NCI-H226 (cell line): ENCODE measurements around the gene MACROD2.
"Not testable (repeated sequence)": the region's sequence is repeated elsewhere in the genome, so short reads cannot be mapped to it uniquely, and the experiment has no call there.

Experiments used
- DNase-seq: peaks from one replicate; pipeline ENCODE4 v3.0.0-alpha.2; 2015

Gene MACROD2

GRCh38 chr20:15336536-15336935 is 1341.2 kb downstream of the MACROD2 start:
- no peak for DNase-seq

GRCh38 chr20:15339264-15339663 is 1343.9 kb downstream of the MACROD2 start:
- DNase-seq: no peak

- DNase-seq: no peak
These were observed 1347.7 kb downstream of the MACROD2 start for GRCh38 chr20:15342991-15343523.

GRCh38 chr20:15345287-15345686 is 1350.0 kb downstream of the MACROD2 start:
- no peak for DNase-seq

GRCh38 chr20:15346657-15347280 is 1351.5 kb downstream of the MACROD2 start:
- no peak for DNase-seq

- DNase-seq: no peak
These were observed 1363.7 kb downstream of the MACROD2 start for GRCh38 chr20:15359056-15359455.

GRCh38 chr20:15362849-15363248 is 1367.5 kb downstream of the MACROD2 start:
- no peak for DNase-seq

- no peak for DNase-seq
These were observed 1369.5 kb downstream of the MACROD2 start for GRCh38 chr20:15364781-15365180.

- no peak for DNase-seq
These were observed 1375.1 kb downstream of the MACROD2 start for GRCh38 chr20:15370370-15370769.

GRCh38 chr20:15374682-15375081 is 1379.4 kb downstream of the MACROD2 start:
- no peak for DNase-seq

- DNase-seq: no peak
These were observed 1380.5 kb downstream of the MACROD2 start for GRCh38 chr20:15375836-15376235.

GRCh38 chr20:15377603-15378002 is 1382.3 kb downstream of the MACROD2 start:
- DNase-seq: not testable (repeated sequence)

- no peak for DNase-seq
These were observed 1382.8 kb downstream of the MACROD2 start for GRCh38 chr20:15378151-15378550.

GRCh38 chr20:15379681-15380296 is 1384.5 kb downstream of the MACROD2 start:
- no peak for DNase-seq

GRCh38 chr20:15380770-15381169 is 1385.5 kb downstream of the MACROD2 start:
- no peak for DNase-seq

GRCh38 chr20:15387228-15387627 is 1391.9 kb downstream of the MACROD2 start:
- no peak for DNase-seq

GRCh38 chr20:15395457-15395856 is 1400.1 kb downstream of the MACROD2 start:
- no peak for DNase-seq

- no peak for DNase-seq
These were observed 1400.7 kb downstream of the MACROD2 start for GRCh38 chr20:15396026-15396425.

GRCh38 chr20:15396900-15397299 is 1401.6 kb downstream of the MACROD2 start:
- no peak for DNase-seq

- DNase-seq: no peak
These were observed 1404.5 kb downstream of the MACROD2 start for GRCh38 chr20:15399781-15400180.

- DNase-seq: no peak
These were observed 1410.8 kb downstream of the MACROD2 start for GRCh38 chr20:15406072-15406471.

- DNase-seq: no peak
These were observed 1416.5 kb downstream of the MACROD2 start for GRCh38 chr20:15411781-15412180.

- DNase-seq: no peak
These were observed 1420.6 kb downstream of the MACROD2 start for GRCh38 chr20:15415908-15416307.

- no peak for DNase-seq
These were observed 1424.5 kb downstream of the MACROD2 start for GRCh38 chr20:15419856-15420255.

GRCh38 chr20:15422966-15423365 is 1427.7 kb downstream of the MACROD2 start:
- no peak for DNase-seq
